Inflammatory macrophage (primary cell): ENCODE data around the gene TAS1R2.
"Not testable (repeated sequence)": the region's sequence is repeated elsewhere in the genome, so short reads cannot be mapped to it uniquely, and the experiment has no call there.

Source experiments
- DNase-seq, 2 donors: peaks; one replicate each; pipeline ENCODE4 v3.0.0-alpha.2; 2020 to 2022

The TAS1R2 gene

DNA sequence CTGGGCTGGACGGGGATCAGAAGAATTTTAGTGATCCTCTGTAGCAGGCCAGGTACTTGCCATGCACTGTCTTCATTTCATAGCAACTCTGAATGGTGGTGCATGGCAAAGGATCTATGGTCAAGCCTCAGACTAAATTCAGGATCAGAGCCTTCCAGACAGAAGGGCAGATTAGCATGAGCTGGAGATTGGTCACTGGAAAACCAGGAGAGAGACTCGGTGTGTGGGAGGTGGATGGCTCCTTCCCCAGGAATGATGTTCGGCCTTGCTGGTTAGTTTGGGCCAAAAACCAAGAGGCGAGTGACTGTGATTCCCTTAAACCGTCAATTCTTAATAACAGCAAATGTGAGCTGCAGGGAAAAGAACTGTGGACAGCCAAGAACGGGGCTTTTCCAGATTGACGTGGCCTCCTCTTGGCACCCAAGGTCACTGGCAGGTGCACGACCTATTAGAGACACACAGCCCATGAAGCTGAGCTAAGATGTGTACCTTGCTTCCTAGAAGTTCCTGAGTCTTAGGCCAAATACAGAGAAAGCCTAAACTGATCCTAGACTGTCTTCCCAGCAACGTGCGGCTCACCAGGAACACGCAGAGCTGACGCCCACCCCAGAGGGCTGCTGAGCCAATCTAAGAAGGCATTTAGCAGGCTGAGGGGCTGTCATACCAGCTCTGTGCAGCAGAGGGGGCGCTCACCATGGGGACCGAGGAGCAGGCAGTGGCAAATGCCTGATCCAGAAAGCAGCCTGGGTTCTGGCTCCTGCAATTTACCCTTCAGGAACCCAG lies 24.4 kb upstream of the TAS1R2 start:
- DNase-seq = peak; percentile 67 to 75

DNA sequence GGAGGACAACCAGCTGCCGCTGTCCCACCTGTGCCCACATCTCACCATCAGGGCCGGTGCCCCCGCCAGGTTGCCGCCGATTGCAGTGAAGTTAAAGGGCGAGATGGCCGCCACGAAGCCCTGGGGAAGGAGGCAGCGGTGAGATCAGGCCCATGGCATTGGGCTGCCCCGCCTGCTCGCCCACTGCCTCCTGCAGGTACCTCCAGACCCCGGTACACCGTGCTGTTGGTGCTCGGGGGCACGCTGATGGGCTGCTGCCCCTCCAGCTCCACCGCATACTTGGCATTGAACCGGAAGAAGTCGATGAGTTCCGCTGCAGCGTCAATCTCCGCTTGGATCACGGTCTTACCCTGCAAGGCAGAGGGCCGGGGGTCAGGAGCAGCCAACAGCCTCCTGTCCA lies 23.6 kb upstream of the TAS1R2 start:
- no peak for DNase-seq

GRCh38 chr1:18882486-18882885 lies 23.0 kb upstream of the TAS1R2 start:
- DNase-seq = no peak

- DNase-seq = no peak
These were observed 22.4 kb upstream of the TAS1R2 start for GRCh38 chr1:18881642-18882431.

GRCh38 chr1:18881164-18881563 lies 21.7 kb upstream of the TAS1R2 start:
- no peak for DNase-seq

DNA sequence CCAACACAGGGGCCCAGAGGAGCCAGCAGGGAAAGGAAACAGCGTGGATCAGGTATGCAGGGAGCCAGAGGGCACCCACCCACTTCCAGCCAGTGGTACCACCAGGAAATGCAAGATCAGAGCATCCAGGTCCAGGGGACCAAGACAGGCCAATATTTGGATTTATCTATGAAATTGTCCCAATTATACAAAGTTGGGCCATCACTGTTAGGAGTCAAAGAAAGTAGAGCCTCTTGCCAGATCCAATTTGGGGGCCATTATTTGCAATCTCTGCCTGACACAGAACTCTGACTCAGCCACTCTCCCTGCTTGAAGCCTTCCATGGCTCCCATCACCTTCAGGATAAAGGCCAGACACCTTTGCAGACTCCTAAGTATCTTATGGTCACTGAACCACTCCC lies 21.1 kb upstream of the TAS1R2 start:
- DNase-seq = no peak

GRCh38 chr1:18879791-18880309 lies 20.4 kb upstream of the TAS1R2 start:
- no peak for DNase-seq

DNA sequence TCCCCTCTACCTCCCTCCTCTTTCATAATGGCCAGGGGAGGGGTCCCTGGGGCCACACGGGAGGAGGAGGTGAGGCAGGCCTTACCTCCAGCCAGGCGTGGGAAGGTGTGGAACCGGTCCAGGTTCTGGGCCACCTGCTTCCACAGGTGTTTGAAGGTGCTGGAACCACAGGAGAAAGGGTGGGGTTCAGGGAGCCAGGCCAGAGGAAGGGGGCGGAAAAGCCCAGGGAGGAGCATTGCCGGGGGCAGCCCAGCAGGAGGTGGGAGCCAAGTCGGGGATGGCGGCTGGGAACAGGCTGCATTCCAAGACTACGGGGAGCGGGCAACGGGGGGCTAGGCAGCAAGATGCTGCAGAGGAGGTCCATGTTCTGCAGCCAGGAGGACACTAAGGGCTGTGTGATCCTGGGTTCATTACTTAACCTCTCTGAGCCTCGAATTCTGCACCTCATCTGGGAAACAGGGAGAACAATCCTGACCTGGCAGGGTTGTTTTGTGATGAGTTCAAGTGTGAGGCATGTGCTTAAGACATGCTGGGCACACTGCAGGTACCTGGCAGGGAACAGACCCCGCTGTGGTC lies 19.8 kb upstream of the TAS1R2 start:
- no peak for DNase-seq

GRCh38 chr1:18878538-18879214 lies 19.2 kb upstream of the TAS1R2 start:
- no peak for DNase-seq

- no peak for DNase-seq
These were observed 17.8 kb upstream of the TAS1R2 start for GRCh38 chr1:18877282-18877681.

- no peak for DNase-seq
These were observed 16.8 kb upstream of the TAS1R2 start for GRCh38 chr1:18876210-18876609.

GRCh38 chr1:18875796-18876128 lies 16.3 kb upstream of the TAS1R2 start:
- DNase-seq = no peak

DNA sequence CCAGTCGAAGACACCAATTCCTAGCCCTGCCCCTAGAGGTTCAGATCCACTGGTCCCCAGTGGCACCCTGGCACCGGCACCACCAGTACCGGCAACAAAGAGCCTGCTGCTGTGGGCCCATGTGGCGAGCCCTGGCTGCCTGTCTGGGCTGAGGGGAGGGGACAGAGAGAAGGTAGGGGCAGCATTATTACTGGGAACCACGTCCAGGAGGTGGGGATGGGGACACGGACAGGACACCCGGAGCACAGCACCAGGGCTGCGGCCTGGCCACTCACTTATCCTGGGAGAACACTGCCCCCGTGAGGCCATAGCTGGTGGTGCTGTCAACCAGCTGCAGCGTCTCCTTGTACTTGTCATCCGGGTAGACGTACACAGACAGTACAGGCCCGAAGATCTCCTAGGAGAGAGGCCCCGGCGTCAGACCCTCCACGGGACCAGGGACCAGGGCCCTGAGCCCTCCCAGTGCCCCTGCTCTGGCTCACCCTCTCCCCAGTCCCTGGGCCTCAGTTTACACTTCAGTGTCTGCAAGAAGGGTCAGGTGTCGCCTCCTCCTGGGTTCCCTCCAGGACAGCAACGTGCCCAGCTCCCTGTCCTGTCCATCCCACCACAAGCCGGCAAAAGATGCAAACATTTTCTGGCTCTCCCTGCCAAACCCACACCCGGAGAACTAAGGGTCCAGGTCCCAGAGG lies 15.8 kb upstream of the TAS1R2 start:
- DNase-seq = peak; percentile 60 to 75

- DNase-seq = no peak
These were observed 15.1 kb upstream of the TAS1R2 start for GRCh38 chr1:18874600-18874999.

DNA sequence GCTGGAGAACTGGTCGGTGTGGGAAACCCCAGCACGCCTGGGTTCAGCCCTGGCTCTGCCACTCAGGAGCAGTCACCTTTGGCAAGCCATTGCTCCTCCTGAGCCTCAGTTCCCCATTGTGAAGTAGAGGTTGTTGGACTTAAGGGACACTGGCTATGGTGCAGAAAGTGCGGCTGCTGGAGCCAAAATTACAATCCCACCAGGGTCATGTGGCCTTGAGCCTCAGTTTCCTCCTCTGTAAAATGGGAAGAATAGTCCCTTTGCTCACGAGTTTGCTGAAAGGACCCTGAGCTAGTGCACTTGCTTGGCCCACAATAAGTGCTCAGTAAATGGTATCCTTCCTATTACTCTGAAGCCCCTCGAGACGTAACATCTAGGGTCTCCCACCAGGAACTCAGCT lies 14.6 kb upstream of the TAS1R2 start:
- no peak for DNase-seq

GRCh38 chr1:18872071-18872611 lies 12.7 kb upstream of the TAS1R2 start:
- DNase-seq = no peak

GRCh38 chr1:18871401-18872070 lies 12.1 kb upstream of the TAS1R2 start:
- DNase-seq = no peak

DNA sequence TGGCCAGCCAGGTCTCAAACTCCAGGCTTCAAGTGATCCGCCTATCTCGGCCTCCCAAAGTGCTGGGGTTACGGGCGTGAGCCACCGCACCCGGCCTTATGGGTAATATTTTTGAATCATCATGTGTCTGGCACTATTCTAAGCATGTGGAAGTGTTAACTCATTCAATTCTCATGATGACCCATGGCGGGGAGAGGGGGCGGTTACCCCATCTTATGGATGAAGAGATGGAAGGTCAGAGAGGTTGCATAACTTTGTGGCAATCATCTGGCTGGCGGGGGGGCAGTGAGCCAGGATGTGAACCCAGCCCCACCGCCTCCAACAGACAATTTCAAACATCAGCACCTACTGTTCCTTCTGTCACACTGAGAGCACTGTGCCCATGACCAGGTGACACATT lies 11.5 kb upstream of the TAS1R2 start:
- DNase-seq = peak; percentile 23 to 43

- DNase-seq = not testable (repeated sequence)
These were observed 11.1 kb upstream of the TAS1R2 start for GRCh38 chr1:18870595-18870865.

GRCh38 chr1:18869847-18870594 lies 10.6 kb upstream of the TAS1R2 start:
- DNase-seq = no peak

DNA sequence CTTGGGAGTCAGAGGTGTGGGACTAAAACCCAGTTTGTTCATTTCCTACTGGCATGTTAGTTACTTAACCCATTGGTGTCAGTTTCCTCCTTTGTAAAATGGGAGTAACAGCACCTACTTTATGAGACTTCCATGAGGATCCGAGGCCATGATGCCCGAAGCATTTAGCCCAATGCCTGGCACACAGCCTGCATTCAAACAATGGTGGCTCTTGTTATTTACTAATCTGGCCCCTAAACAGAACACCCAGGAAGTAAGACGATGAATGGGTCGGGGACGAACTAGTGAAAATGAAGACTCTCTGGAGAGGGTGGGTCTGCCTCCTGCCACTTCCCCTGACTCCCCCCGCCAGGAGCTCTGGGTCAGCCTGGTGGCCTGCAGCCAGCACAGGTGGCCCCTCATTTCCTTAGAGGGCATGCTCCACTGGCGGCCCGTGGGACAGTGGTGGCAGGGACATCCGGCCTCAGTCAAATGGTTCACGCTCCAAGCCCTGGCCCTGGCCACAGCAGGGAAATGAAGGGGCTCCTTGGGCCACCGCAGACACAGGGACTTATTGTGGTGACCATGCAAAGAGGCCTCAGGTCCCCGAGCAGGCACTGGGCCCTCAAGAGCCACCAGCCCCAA lies 9.5 kb upstream of the TAS1R2 start:
- no peak for DNase-seq
